ENCODE results near the gene APOF. TPM values are rescaled to one million over a fixed set of nuclear protein-coding genes. Genes with fewer than 3 reads are reported as not detected.

The APOF gene
- total and polyA plus RNA-seq, 2 experiments from 2014 or later = not detected

DNA sequence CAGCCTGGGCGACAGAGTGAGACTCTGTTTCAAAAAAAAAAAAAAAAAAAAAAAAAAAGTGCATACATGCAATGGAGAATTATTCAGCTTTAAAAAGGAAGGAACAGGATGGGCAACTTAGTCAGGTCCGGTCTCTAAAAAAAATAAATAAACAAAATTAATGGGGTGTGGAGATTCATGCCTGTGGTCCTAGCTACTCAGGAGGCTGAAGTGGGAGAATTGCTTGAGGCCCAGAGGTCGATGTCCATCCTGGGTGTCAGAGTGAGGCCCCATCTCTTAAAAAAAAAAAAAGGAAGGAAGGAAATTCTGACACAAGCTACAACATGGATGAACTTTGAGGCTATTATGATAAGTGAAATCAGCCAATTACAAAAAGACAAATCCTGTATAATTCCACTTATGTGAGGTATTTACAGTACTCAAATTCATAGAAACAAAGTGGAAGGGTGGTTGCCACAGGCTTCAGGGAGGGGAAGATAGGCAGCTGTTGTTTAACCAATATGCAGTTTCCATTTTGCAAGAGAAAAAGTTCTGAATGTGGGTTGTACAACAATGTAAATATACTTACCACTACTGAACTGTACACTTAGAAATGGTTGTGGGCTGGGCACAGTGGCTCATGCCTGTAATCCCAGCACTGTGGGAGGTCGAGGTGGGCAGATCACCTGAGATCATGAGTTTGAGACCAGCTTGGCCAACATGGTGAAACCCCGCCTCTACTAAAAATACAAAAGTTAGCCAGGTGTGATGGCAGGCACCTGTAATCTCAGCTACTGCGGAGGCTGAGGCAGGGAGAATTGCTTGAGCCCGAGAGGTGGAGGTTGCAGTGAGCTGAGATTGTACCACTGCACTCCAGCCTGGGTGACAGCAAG lies 12.3 kb upstream of the APOF start:
- Mint-ChIP-seq H3K4me3 (no peak overlapping the region), H3K9me3 (peaks cover 16% of the 10 kb centered on the region; the same call in 2 of the 3 replicates), H3K36me3 (ENCODE audit: low read depth) (no peaks in the 10 kb centered on the region), H3K4me1 (peaks cover 11% of the 10 kb centered on the region; the same call in 2 of the 3 replicates), H3K27me3 (ENCODE audit: insufficient read depth, low read depth, poor library complexity) (peaks cover 7% of the 10 kb centered on the region), H3K27ac (no peak overlapping the region)
- Histone ChIP-seq H3K9me2 (ENCODE audit: insufficient read depth) (no peaks in the 10 kb centered on the region), H3K4me2 (no peak overlapping the region), H3K79me2 (replicated peaks; ENCODE audit: insufficient read depth) (no peaks in the 10 kb centered on the region), H3K4me3 (no peak overlapping the region), H2AFZ (no peak overlapping the region), H3K4me1 (ENCODE audit: insufficient read depth) (peaks cover 6% of the 10 kb centered on the region; the same call in 1 of the 2 replicates), H3F3A (replicated peaks; ENCODE audit: low read depth) (no peaks in the 10 kb centered on the region), H3K27ac (ENCODE audit: low read depth) (no peak overlapping the region), H3K36me3 (ENCODE audit: insufficient read depth) (no peaks in the 10 kb centered on the region), H4K20me1 (replicated peaks; ENCODE audit: insufficient read depth) (no peaks in the 10 kb centered on the region), H3K27me3 (ENCODE audit: insufficient read depth) (no peaks in the 10 kb centered on the region)
- no peak for DNase-seq (ENCODE audit: low spot score)
- TF ChIP-seq EZH2 (IDR thresholded peaks at IDR 0.05; ENCODE audit: low read depth, unreplicated experiment) (no peak), EZH2phosphoT487 (IDR thresholded peaks at IDR 0.05; ENCODE audit: unreplicated experiment) (no peak), ZNF114 (CRISPR knock-in tag; IDR thresholded peaks at IDR 0.05) (no peak), JUNB (IDR thresholded peaks at IDR 0.05; ENCODE audit: unreplicated experiment) (no peak), NANOG (IDR thresholded peaks at IDR 0.05; ENCODE audit: borderline replicate concordance) (no peak), ZNF331 (CRISPR knock-in tag; IDR thresholded peaks at IDR 0.05; ENCODE audit: low read depth) (no peak), CREB1 (CRISPR knock-in tag; IDR thresholded peaks at IDR 0.05; ENCODE audit: low read depth) (no peak), STAT1 (IDR thresholded peaks at IDR 0.05; ENCODE audit: unreplicated experiment) (no peak), POLR2AphosphoS5 (IDR thresholded peaks at IDR 0.05; ENCODE audit: low read depth) (no peak)
- TF ChIP-seq, protein P1, sequence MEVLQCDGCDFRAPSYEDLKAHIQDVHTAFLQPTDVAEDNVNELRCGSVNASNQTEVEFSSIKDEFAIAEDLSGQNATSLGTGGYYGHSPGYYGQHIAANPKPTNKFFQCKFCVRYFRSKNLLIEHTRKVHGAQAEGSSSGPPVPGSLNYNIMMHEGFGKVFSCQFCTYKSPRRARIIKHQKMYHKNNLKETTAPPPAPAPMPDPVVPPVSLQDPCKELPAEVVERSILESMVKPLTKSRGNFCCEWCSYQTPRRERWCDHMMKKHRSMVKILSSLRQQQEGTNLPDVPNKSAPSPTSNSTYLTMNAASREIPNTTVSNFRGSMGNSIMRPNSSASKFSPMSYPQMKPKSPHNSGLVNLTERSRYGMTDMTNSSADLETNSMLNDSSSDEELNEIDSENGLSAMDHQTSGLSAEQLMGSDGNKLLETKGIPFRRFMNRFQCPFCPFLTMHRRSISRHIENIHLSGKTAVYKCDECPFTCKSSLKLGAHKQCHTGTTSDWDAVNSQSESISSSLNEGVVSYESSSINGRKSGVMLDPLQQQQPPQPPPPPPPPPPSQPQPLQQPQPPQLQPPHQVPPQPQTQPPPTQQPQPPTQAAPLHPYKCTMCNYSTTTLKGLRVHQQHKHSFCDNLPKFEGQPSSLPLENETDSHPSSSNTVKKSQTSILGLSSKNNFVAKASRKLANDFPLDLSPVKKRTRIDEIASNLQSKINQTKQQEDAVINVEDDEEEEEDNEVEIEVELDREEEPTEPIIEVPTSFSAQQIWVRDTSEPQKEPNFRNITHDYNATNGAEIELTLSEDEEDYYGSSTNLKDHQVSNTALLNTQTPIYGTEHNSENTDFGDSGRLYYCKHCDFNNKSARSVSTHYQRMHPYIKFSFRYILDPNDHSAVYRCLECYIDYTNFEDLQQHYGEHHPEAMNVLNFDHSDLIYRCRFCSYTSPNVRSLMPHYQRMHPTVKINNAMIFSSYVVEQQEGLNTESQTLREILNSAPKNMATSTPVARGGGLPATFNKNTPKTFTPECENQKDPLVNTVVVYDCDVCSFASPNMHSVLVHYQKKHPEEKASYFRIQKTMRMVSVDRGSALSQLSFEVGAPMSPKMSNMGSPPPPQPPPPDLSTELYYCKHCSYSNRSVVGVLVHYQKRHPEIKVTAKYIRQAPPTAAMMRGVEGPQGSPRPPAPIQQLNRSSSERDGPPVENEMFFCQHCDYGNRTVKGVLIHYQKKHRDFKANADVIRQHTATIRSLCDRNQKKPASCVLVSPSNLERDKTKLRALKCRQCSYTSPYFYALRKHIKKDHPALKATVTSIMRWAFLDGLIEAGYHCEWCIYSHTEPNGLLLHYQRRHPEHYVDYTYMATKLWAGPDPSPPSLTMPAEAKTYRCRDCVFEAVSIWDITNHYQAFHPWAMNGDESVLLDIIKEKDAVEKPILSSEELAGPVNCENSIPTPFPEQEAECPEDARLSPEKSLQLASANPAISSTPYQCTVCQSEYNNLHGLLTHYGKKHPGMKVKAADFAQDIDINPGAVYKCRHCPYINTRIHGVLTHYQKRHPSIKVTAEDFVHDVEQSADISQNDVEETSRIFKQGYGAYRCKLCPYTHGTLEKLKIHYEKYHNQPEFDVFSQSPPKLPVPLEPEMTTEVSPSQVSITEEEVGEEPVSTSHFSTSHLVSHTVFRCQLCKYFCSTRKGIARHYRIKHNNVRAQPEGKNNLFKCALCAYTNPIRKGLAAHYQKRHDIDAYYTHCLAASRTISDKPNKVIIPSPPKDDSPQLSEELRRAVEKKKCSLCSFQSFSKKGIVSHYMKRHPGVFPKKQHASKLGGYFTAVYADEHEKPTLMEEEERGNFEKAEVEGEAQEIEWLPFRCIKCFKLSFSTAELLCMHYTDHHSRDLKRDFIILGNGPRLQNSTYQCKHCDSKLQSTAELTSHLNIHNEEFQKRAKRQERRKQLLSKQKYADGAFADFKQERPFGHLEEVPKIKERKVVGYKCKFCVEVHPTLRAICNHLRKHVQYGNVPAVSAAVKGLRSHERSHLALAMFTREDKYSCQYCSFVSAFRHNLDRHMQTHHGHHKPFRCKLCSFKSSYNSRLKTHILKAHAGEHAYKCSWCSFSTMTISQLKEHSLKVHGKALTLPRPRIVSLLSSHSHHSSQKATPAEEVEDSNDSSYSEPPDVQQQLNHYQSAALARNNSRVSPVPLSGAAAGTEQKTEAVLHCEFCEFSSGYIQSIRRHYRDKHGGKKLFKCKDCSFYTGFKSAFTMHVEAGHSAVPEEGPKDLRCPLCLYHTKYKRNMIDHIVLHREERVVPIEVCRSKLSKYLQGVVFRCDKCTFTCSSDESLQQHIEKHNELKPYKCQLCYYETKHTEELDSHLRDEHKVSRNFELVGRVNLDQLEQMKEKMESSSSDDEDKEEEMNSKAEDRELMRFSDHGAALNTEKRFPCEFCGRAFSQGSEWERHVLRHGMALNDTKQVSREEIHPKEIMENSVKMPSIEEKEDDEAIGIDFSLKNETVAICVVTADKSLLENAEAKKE (CRISPR knock-in tag; IDR thresholded peaks at IDR 0.05) = no peak
- TF ChIP-seq, protein P2, sequence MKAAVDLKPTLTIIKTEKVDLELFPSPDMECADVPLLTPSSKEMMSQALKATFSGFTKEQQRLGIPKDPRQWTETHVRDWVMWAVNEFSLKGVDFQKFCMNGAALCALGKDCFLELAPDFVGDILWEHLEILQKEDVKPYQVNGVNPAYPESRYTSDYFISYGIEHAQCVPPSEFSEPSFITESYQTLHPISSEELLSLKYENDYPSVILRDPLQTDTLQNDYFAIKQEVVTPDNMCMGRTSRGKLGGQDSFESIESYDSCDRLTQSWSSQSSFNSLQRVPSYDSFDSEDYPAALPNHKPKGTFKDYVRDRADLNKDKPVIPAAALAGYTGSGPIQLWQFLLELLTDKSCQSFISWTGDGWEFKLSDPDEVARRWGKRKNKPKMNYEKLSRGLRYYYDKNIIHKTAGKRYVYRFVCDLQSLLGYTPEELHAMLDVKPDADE (IDR thresholded peaks at IDR 0.05) = no peak
- TF ChIP-seq, protein P3, sequence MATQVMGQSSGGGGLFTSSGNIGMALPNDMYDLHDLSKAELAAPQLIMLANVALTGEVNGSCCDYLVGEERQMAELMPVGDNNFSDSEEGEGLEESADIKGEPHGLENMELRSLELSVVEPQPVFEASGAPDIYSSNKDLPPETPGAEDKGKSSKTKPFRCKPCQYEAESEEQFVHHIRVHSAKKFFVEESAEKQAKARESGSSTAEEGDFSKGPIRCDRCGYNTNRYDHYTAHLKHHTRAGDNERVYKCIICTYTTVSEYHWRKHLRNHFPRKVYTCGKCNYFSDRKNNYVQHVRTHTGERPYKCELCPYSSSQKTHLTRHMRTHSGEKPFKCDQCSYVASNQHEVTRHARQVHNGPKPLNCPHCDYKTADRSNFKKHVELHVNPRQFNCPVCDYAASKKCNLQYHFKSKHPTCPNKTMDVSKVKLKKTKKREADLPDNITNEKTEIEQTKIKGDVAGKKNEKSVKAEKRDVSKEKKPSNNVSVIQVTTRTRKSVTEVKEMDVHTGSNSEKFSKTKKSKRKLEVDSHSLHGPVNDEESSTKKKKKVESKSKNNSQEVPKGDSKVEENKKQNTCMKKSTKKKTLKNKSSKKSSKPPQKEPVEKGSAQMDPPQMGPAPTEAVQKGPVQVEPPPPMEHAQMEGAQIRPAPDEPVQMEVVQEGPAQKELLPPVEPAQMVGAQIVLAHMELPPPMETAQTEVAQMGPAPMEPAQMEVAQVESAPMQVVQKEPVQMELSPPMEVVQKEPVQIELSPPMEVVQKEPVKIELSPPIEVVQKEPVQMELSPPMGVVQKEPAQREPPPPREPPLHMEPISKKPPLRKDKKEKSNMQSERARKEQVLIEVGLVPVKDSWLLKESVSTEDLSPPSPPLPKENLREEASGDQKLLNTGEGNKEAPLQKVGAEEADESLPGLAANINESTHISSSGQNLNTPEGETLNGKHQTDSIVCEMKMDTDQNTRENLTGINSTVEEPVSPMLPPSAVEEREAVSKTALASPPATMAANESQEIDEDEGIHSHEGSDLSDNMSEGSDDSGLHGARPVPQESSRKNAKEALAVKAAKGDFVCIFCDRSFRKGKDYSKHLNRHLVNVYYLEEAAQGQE (IDR thresholded peaks at IDR 0.05; ENCODE audit: unreplicated experiment) = no peak
- TF ChIP-seq, protein P4, sequence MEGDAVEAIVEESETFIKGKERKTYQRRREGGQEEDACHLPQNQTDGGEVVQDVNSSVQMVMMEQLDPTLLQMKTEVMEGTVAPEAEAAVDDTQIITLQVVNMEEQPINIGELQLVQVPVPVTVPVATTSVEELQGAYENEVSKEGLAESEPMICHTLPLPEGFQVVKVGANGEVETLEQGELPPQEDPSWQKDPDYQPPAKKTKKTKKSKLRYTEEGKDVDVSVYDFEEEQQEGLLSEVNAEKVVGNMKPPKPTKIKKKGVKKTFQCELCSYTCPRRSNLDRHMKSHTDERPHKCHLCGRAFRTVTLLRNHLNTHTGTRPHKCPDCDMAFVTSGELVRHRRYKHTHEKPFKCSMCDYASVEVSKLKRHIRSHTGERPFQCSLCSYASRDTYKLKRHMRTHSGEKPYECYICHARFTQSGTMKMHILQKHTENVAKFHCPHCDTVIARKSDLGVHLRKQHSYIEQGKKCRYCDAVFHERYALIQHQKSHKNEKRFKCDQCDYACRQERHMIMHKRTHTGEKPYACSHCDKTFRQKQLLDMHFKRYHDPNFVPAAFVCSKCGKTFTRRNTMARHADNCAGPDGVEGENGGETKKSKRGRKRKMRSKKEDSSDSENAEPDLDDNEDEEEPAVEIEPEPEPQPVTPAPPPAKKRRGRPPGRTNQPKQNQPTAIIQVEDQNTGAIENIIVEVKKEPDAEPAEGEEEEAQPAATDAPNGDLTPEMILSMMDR (conservative IDR thresholded peaks at IDR 0.05; ENCODE audit: low read depth in 2 of 2) = no peak
- ATAC-seq = no peak

Measured in GM23338 (cell line).